DMS53 (cell line): ENCODE data around the gene LARGE1.
"Not testable (repeated sequence)": the region's sequence is repeated elsewhere in the genome, so short reads cannot be mapped to it uniquely, and the experiment has no call there.

Experiments used
- DNase-seq: peaks from one replicate; lab custom pipeline; 2025; lab: John Stamatoyannopoulos, UW

Gene LARGE1

GRCh38 chr22:33418484-33418883 is 501.8 kb downstream of the LARGE1 start:
- DNase-seq = no peak

- DNase-seq = no peak
These were observed 504.9 kb downstream of the LARGE1 start for GRCh38 chr22:33415401-33415800.

GRCh38 chr22:33409079-33409478 is 511.2 kb downstream of the LARGE1 start:
- no peak for DNase-seq

- DNase-seq = no peak
These were observed 515.1 kb downstream of the LARGE1 start for GRCh38 chr22:33405194-33405593.

GRCh38 chr22:33404723-33405122 is 515.6 kb downstream of the LARGE1 start:
- DNase-seq = no peak

- DNase-seq = no peak
These were observed 518.0 kb downstream of the LARGE1 start for GRCh38 chr22:33402325-33402724.

- DNase-seq = no peak
These were observed 519.0 kb downstream of the LARGE1 start for GRCh38 chr22:33401291-33401690.

- DNase-seq = no peak
These were observed 519.4 kb downstream of the LARGE1 start for GRCh38 chr22:33400891-33401290.

GRCh38 chr22:33400061-33400840 is 520.0 kb downstream of the LARGE1 start:
- DNase-seq = no peak

GRCh38 chr22:33397381-33397907 is 522.8 kb downstream of the LARGE1 start:
- DNase-seq = no peak

- no peak for DNase-seq
These were observed 526.8 kb downstream of the LARGE1 start for GRCh38 chr22:33393432-33393831.

GRCh38 chr22:33391298-33391697 is 529.0 kb downstream of the LARGE1 start:
- no peak for DNase-seq

- DNase-seq = no peak
These were observed 530.3 kb downstream of the LARGE1 start for GRCh38 chr22:33389936-33390335.

- no peak for DNase-seq
These were observed 534.0 kb downstream of the LARGE1 start for GRCh38 chr22:33386270-33386669.

- DNase-seq = no peak
These were observed 534.7 kb downstream of the LARGE1 start for GRCh38 chr22:33385611-33386010.

- DNase-seq = no peak
These were observed 537.8 kb downstream of the LARGE1 start for GRCh38 chr22:33382436-33382835.

GRCh38 chr22:33381531-33382406 is 538.5 kb downstream of the LARGE1 start:
- no peak for DNase-seq

- DNase-seq = no peak
These were observed 539.3 kb downstream of the LARGE1 start for GRCh38 chr22:33380789-33381530.

GRCh38 chr22:33379836-33380235 is 540.4 kb downstream of the LARGE1 start:
- DNase-seq = no peak

- DNase-seq = no peak
These were observed 547.4 kb downstream of the LARGE1 start for GRCh38 chr22:33372875-33373274.

- not testable (repeated sequence) for DNase-seq
These were observed 557.0 kb downstream of the LARGE1 start for GRCh38 chr22:33363256-33363655.

- no peak for DNase-seq
These were observed 557.6 kb downstream of the LARGE1 start for GRCh38 chr22:33362702-33363101.
